ENCODE results near the gene RFX4. TPM values are rescaled to one million over a fixed set of nuclear protein-coding genes. Genes with fewer than 3 reads are reported as not detected.
A peak's percentile ranks its signal among the peaks of the same experiment; 100 is the strongest.

The RFX4 gene
- total RNA-seq, 6 donors from 2014 or later = not detected

DNA sequence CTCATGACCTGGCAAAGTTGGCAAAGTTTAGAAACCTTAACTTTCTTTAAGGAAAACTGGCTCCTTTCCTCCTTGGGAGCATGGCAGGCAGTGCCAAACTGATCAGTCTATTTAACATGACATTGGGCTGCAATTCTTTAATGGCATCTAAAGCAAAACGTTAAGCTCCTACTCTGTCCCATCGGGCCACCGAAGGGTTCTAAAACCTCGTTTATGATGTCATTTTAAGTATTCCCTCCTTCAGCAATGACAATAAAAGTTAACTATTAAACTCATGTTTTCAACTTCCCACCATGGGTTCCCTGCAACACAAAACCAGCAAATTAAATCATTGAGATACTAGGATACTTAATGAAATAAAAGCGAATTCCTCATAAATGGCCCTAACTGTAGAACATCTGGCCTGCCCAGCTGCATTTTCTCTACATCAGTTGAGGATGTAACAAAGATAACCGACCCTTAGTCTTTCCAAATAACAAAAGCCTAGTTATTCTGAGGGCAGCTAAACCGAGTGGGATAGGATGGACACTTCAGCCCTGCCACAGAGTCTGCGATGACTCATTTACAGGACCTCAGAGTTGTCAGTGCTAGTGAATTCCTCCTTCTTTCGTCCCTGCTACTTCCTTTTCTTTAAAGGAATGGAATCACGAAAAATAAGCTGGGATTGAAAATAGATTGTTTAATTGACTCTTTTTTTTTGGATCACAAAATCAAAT lies 157.2 kb downstream of the RFX4 start:
- 66 to 72% methylated on average over 10 of the region's 10 CpGs for WGBS, 2 donors
- DNase-seq = no peak
- Histone ChIP-seq H3K4me1 (no peaks in the 10 kb centered on the region), H3K9me3 (no peaks in the 10 kb centered on the region), H3K27me3 (no peaks in the 10 kb centered on the region), H3K36me3 (no peaks in the 10 kb centered on the region), H3K4me3 (no peak overlapping the region), H3K27ac (no peak overlapping the region)
- TF ChIP-seq POLR2A (IDR thresholded peaks at IDR 0.05) (no peak), EP300 (IDR thresholded peaks at IDR 0.05) (no peak), POLR2AphosphoS5 (IDR thresholded peaks at IDR 0.05) (no peak)
- TF ChIP-seq, protein P1, sequence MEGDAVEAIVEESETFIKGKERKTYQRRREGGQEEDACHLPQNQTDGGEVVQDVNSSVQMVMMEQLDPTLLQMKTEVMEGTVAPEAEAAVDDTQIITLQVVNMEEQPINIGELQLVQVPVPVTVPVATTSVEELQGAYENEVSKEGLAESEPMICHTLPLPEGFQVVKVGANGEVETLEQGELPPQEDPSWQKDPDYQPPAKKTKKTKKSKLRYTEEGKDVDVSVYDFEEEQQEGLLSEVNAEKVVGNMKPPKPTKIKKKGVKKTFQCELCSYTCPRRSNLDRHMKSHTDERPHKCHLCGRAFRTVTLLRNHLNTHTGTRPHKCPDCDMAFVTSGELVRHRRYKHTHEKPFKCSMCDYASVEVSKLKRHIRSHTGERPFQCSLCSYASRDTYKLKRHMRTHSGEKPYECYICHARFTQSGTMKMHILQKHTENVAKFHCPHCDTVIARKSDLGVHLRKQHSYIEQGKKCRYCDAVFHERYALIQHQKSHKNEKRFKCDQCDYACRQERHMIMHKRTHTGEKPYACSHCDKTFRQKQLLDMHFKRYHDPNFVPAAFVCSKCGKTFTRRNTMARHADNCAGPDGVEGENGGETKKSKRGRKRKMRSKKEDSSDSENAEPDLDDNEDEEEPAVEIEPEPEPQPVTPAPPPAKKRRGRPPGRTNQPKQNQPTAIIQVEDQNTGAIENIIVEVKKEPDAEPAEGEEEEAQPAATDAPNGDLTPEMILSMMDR (IDR thresholded peaks at IDR 0.05) = no peak
- ATAC-seq (ENCODE audit: low FRiP score in 2 of 2) = peak in 1 of 2 donors; percentile 70

DNA sequence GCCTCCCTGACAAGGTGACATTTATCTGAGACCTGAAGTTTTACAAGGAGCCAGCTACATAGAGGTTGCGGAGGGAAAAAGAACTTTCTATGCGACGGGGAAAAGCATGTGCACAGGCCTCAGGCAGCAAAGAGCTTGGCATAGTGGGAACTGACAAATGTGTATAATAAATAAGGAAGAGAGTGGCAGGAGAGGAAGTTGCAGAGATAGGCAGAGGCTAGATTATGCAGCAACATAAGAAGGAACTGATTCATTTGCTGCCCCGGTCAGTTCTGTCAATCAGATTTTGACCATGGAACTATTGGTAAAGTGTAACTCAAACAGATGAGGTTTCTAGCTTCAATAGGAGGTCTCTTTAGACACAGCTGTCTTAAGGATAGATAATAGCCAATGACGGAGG lies 158.0 kb downstream of the RFX4 start:
- Histone ChIP-seq H3K27me3 (no peaks in the 10 kb centered on the region), H3K27ac (no peak overlapping the region), H3K4me3 (no peak overlapping the region), H3K4me1 (no peaks in the 10 kb centered on the region), H3K9me3 (no peaks in the 10 kb centered on the region), H3K36me3 (no peaks in the 10 kb centered on the region)
- TF ChIP-seq POLR2AphosphoS5 (IDR thresholded peaks at IDR 0.05) (no peak), POLR2A (IDR thresholded peaks at IDR 0.05) (no peak), EP300 (IDR thresholded peaks at IDR 0.05) (no peak)
- TF ChIP-seq, protein P1 (IDR thresholded peaks at IDR 0.05) = no peak
- ATAC-seq (ENCODE audit: low FRiP score in 2 of 2) (peak in 1 of 2 donors; percentile 69), DNase-seq (no peak)
- 55 to 63% methylated on average over 5 of the region's 5 CpGs for WGBS, 2 donors

DNA sequence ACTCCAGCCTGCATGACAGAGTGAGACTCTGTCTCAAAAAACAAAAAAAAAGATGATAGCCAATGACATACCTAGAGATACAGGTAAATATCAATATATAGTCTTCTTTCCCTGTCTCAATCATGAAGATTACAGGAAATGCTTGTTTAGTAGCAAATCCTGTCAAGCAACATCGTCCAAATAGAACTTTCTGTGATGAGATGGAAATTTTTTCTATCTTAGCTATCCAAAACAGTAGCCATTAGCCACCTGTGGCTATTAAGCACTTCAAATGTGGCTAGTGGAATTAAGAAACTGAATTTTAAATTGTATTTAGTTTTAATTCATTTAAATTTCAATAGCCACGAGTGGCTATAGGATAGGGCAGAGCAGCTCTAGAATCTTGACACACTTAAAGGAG lies 158.4 kb downstream of the RFX4 start:
- DNase-seq (no peak), ATAC-seq (ENCODE audit: low FRiP score in 2 of 2) (no peak)
- TF ChIP-seq POLR2AphosphoS5 (IDR thresholded peaks at IDR 0.05) = no peak
- no peak for TF ChIP-seq EP300 (IDR thresholded peaks at IDR 0.05)
- Histone ChIP-seq H3K9me3 (no peaks in the 10 kb centered on the region), H3K36me3 (no peaks in the 10 kb centered on the region), H3K27me3 (no peaks in the 10 kb centered on the region), H3K4me1 (no peaks in the 10 kb centered on the region), H3K4me3 (no peak overlapping the region), H3K27ac (no peak overlapping the region)
- WGBS, 2 donors = 73 to 84% methylated on average over 2 of the region's 2 CpGs

DNA sequence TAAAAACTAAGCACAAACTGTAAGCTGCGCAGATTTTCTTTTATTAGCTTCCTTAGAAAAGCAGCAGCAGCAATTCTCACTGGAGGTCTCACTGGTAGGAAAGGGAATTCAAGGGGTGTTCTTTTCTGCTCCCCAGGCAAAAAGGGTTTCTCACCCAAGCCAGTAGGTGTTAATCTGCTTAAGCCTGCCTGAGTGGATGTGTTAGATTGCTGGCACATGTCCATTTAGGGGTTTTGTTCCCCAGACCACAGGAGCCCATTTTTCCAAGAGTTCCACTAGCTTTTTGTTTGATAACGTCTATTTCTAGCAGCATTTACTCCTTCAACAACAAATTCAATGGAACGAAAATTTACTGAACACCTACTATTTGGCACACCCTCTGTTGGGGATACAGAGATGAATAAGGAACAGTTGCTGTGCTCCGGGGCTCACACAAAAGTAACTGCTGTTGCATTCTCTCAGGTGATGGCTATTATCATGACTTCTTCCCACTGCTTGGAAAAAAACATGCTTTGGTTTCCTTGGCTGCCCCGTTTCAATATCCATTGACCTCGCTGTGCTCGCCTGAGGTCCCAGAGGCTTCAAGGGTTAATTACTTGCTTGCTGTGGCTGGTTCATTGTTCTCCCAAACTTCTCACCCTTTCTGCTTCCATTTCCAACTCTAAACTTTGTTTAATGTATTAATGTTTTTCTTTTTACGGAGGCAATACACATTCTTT lies 160.6 kb downstream of the RFX4 start:
- no peak overlapping the region for H3K4me3 ChIP-seq
- H3K27ac ChIP-seq = no peak overlapping the region
- no peaks in the 10 kb centered on the region for H3K27me3 ChIP-seq
- H3K4me1 ChIP-seq = no peaks in the 10 kb centered on the region
- TF ChIP-seq, protein P1 (IDR thresholded peaks at IDR 0.05) = no peak
- TF ChIP-seq POLR2AphosphoS5 (IDR thresholded peaks at IDR 0.05) (no peak), EP300 (IDR thresholded peaks at IDR 0.05) (no peak), POLR2A (IDR thresholded peaks at IDR 0.05) (no peak)
- DNase-seq (no peak), ATAC-seq (ENCODE audit: low FRiP score in 2 of 2) (no peak)
- no peaks in the 10 kb centered on the region for H3K9me3 ChIP-seq
- H3K36me3 ChIP-seq = no peaks in the 10 kb centered on the region
- 63 to 64% methylated on average over 8 of the region's 8 CpGs for WGBS, 2 donors

DNA sequence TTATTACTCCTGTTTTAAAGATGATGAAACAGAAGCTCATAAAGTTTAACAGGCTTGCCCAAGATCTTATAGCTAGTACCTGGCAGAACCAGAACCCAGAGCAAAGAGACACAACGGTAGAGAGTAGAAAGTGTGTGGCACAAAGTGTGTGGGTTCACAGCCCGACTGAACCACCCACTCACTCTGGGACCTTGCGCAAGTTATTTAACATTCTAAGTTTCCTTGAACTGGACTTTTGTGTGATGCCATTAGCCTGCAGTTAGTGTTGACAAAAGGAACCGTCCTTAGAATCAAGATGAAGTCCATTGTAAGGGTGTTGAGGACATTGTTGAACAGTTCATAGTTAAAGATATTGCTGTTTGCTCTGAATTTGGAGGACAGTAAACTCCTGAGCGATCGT lies 161.8 kb downstream of the RFX4 start:
- Histone ChIP-seq H3K27ac (no peak overlapping the region), H3K27me3 (no peaks in the 10 kb centered on the region), H3K9me3 (no peaks in the 10 kb centered on the region), H3K36me3 (no peaks in the 10 kb centered on the region), H3K4me3 (no peak overlapping the region), H3K4me1 (no peaks in the 10 kb centered on the region)
- no peak for DNase-seq
- WGBS, 2 donors = 55 to 70% methylated on average over 6 of the region's 6 CpGs
- no peak for ATAC-seq (ENCODE audit: low FRiP score in 2 of 2)
- no peak for TF ChIP-seq EP300 (IDR thresholded peaks at IDR 0.05)
- TF ChIP-seq POLR2AphosphoS5 (IDR thresholded peaks at IDR 0.05) = no peak
- no peak for TF ChIP-seq POLR2A (IDR thresholded peaks at IDR 0.05)
- TF ChIP-seq, protein P1 (IDR thresholded peaks at IDR 0.05) = no peak

All from upper lobe of left lung (tissue), 6 donors.